ENCODE data around the gene CALML5.

DNA sequence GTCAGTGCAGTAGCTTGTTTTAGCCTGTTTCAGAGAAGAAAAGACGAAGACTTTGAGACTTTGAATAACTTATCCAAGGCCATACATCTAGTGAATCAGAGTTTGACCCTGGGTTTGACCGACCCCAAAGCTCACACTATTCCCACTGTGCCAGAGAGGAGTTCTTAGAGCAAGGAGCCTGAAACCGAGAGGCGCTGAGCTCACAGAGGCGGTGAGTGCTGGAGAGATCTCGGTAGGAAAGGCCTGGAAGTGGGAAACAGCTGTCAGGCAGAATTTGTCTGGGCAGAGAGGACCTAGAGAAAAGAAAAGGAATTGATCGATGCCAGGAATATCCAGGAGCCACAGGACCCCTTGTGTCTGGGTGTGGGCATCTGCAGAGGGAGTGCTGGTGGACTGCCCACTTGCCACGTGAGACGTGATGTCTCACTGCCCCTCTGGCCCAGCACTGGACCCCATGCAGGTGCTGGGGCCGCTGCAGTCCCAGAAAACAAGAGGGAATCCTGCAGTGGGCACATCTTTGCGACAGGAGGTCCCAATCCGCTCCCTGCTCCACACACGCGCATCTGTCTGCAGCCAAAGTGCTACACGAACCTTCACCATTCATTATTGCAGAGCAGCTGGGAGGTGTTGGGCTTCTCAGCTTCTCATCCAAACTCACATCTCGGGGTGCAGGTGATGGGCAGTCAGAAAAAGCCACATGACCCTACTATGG is 31.6 kb upstream of the CALML5 start:
- TF ChIP-seq, protein P1, sequence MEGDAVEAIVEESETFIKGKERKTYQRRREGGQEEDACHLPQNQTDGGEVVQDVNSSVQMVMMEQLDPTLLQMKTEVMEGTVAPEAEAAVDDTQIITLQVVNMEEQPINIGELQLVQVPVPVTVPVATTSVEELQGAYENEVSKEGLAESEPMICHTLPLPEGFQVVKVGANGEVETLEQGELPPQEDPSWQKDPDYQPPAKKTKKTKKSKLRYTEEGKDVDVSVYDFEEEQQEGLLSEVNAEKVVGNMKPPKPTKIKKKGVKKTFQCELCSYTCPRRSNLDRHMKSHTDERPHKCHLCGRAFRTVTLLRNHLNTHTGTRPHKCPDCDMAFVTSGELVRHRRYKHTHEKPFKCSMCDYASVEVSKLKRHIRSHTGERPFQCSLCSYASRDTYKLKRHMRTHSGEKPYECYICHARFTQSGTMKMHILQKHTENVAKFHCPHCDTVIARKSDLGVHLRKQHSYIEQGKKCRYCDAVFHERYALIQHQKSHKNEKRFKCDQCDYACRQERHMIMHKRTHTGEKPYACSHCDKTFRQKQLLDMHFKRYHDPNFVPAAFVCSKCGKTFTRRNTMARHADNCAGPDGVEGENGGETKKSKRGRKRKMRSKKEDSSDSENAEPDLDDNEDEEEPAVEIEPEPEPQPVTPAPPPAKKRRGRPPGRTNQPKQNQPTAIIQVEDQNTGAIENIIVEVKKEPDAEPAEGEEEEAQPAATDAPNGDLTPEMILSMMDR (IDR thresholded peaks at IDR 0.05) = no peak
- TF ChIP-seq POLR2A (IDR thresholded peaks at IDR 0.05) = no peak

Data from Peyer's patch (tissue), 4 donors.